T-cell (primary cell): ENCODE measurements around the gene CEBPG. TPM values are rescaled to one million over a fixed set of nuclear protein-coding genes. Genes with fewer than 3 reads are reported as not detected.

ENCODE experiments used
- ATAC-seq, 4 experiments: fragments of 200-7000 bp in 3 of 4; fragments of 150-1000 bp in 1 of 4; cut with Tn5 transposase; replicated peaks in 1 of 4; 1 replicate in 3 of 4; 2 replicates in 1 of 4; pipeline ENCODE4 v1.10.0; 2021; ENCODE audit warnings: moderate library complexity in 3 of 4, mild to moderate bottlenecking in 2 of 4, moderate number of reproducible peaks in 1 of 4
- CTCF ChIA-PET, 2 donors: fragments of 300-600 bp; sonication (Branson Sonifier 250); formaldehyde crosslinking; loops; one replicate each; lab custom pipeline; 2022; ENCODE audit warnings: antibody characterized with exemption in 2 of 2; lab: Charles Lee
- POLR2A ChIA-PET, 2 donors: fragments of 300-600 bp; sonication (Branson Sonifier 250); formaldehyde crosslinking; loops; one replicate each; lab custom pipeline; 2022; ENCODE audit warnings: antibody characterized with exemption in 2 of 2; lab: Charles Lee
- DNase-seq, 35 experiments: peaks; one replicate each; pipeline versions ENCODE4 v3.0.0 to v3.0.0-alpha.2; 2013 to 2023
- H3K27ac ChIP-seq: one replicate; pipeline ENCODE4 v1.5.1; 2013; ENCODE audit warnings: low read length
- H3K27me3 ChIP-seq, 2 experiments: replicated peaks in 1 of 2; 1 replicate in 1 of 2; 2 replicates in 1 of 2; pipeline versions ENCODE4 v1.6.1 to v1.7.0; 2013; ENCODE audit warnings: low read length in 1 of 2, mixed read lengths in 1 of 2; ENCODE audit not compliant: control insufficient read depth in 2 of 2, insufficient read depth in 2 of 2; ENCODE audit errors: extremely low read depth in 1 of 2
- H3K36me3 ChIP-seq, 2 donors: 1 replicate in 1 of 2; 2 replicates in 1 of 2; pipeline versions ENCODE4 v1.6.1 to v1.7.0; 2013; ENCODE audit warnings: low read length in 1 of 2; ENCODE audit not compliant: control insufficient read depth in 2 of 2, insufficient read depth in 1 of 2; ENCODE audit errors: extremely low read depth in 1 of 2
- H3K4me1 ChIP-seq, 2 experiments: 1 replicate in 1 of 2; 2 replicates in 1 of 2; pipeline versions ENCODE4 v1.6.1 to v1.7.0; 2013; ENCODE audit warnings: low read length in 2 of 2, mixed read lengths in 1 of 2; ENCODE audit not compliant: insufficient read depth in 2 of 2, control insufficient read depth in 1 of 2; ENCODE audit errors: extremely low read depth in 1 of 2
- H3K4me3 ChIP-seq, 2 donors: 1 replicate in 1 of 2; 2 replicates in 1 of 2; pipeline versions ENCODE4 v1.5.1 to v1.7.0; 2013; ENCODE audit warnings: mild to moderate bottlenecking in 2 of 2, low read length in 1 of 2, moderate library complexity in 1 of 2; ENCODE audit not compliant: control insufficient read depth in 1 of 2; ENCODE audit errors: extremely low read depth in 1 of 2
- H3K9me3 ChIP-seq: 2 replicates; pipeline ENCODE4 v1.7.0; 2013
- H3K27ac Mint-ChIP-seq, 2 donors: one replicate each; pipeline ENCODE4 v1.8.0; 2020 to 2021; ENCODE audit warnings: mild to moderate bottlenecking in 2 of 2, mixed read lengths in 2 of 2
- H3K27me3 Mint-ChIP-seq, 2 donors: one replicate each; pipeline ENCODE4 v1.8.0; 2021 to 2022; ENCODE audit warnings: mixed read lengths in 2 of 2
- H3K36me3 Mint-ChIP-seq: one replicate; pipeline ENCODE4 v1.8.0; 2021; ENCODE audit warnings: mixed read lengths
- H3K4me1 Mint-ChIP-seq, 3 donors: one replicate each; pipeline ENCODE4 v1.8.0; 2020 to 2022; ENCODE audit warnings: mixed read lengths in 3 of 3, mild to moderate bottlenecking in 1 of 3
- H3K4me3 Mint-ChIP-seq, 3 donors: one replicate each; pipeline ENCODE4 v1.8.0; 2020 to 2022; ENCODE audit warnings: mild to moderate bottlenecking in 3 of 3, mixed read lengths in 3 of 3, moderate library complexity in 3 of 3
- H3K9me3 Mint-ChIP-seq, 3 donors: one replicate each; pipeline ENCODE4 v1.8.0; 2020 to 2022; ENCODE audit warnings: mixed read lengths in 3 of 3
- WGBS: methylation state at CpG from one replicate; pipeline ENCODE4 v1.1.5; 2013; ENCODE audit warnings: missing lambda C conversion rate; ENCODE audit not compliant: insufficient coverage; 5-methylcytosine and 5-hydroxymethylcytosine counted together
- total RNA-seq, 35 experiments: library from RNA in 6 of 35; stranded (reverse) in 6 of 35; fragments of 120-200 nt in 1 of 35; gene quantifications; one replicate each; pipeline versions ENCODE4 v1.2.1 to v1.2.4 and lab custom pipeline; 2013 to 2026

CEBPG gene
- total RNA-seq, 5 donors from 2014 or later (not counting 1 experiment from before 2014, with no cell fraction given), result 15.9 to 27.1 (median 25.1) TPM

DNA sequence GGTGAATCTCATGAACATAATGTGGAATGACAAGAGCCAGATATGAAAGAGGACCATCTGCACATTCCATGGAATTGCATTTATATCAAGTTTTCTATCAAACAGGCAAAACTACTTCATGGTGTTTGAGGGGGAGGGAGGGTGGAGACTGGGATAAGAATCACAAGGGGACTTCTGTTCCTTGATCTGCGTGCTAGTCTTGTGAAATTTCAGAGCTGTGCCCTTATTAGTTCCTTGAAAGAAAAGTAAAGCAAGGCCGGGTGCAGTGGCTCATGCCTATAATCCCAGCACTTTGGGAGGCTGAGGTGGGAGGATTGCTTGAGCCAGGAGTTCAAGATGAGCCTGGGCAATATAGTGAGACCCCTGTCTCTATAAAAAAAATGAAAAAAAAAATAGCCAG is 30.2 kb upstream of the CEBPG start:
- DNase-seq (no peak), ATAC-seq (no peak)
- Histone ChIP-seq H3K9me3 (no peaks in the 10 kb centered on the region), H3K36me3 (no peaks in the 10 kb centered on the region), H3K4me1 (no peaks in the 10 kb centered on the region), H3K27ac (no peak overlapping the region), H3K4me3 (no peak overlapping the region), H3K27me3 (peaks cover 0 to 33% of the 10 kb centered on the region in 2 experiments)
- Mint-ChIP-seq H3K4me1 (no peaks in the 10 kb centered on the region), H3K27me3 (peaks cover 57 to 60% of the 10 kb centered on the region in 2 donors), H3K9me3 (no peaks in the 10 kb centered on the region), H3K27ac (no peak overlapping the region), H3K4me3 (no peak overlapping the region), H3K36me3 (no peaks in the 10 kb centered on the region)
- CTCF ChIA-PET, result no interaction called here
- 79% methylated on average over 2 of the region's 2 CpGs for WGBS
- POLR2A ChIA-PET, result no interaction called here

DNA sequence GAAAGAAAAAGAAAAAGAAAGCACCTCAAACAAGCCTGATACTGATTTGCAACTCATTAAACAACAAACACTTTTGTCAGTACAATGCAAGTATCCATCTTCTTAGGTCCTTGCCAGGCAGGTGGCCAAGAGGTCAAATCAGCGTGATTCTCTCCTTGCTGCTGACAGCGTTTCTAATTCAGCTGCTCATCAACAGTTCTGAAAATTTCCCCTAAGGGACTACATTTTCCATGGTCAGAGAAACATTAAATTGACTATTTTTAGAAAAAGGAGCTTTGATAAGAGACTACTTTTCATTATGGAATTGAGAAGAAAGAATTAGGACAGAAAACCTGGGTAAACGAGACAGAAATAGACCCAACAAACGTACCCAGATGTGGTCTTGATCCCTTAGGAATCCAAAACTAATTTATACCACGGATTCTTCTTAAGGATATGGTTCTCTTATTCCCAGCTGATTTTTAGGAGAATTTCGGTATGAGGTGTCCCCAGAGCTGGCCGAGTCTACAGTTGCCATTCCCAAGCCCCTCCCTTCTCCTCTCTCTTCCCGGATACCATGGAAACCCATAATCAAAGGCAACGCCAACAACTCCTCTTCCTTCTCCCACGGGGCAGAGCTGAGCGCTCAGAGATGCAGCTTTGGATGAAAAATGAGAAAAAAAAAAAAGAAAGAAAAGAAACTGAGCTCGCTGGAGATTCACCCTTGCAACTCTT is 29.5 kb upstream of the CEBPG start:
- Mint-ChIP-seq H3K36me3 (no peaks in the 10 kb centered on the region), H3K4me1 (no peaks in the 10 kb centered on the region), H3K27me3 (peaks cover 57 to 63% of the 10 kb centered on the region in 2 donors), H3K9me3 (no peaks in the 10 kb centered on the region), H3K4me3 (no peak overlapping the region), H3K27ac (no peak overlapping the region)
- H3K36me3 ChIP-seq, result no peaks in the 10 kb centered on the region
- no peak overlapping the region for H3K27ac ChIP-seq
- no peak for DNase-seq
- ChIA-PET CTCF (interaction anchor here in 1 of 2 donors (0.6 kb wide), 1 partner anchor 92 kb away, joined by 3 read pairs; no protein-coding TSS in a partner anchor), POLR2A (no interaction called here)
- no peak for ATAC-seq
- H3K9me3 ChIP-seq, result no peaks in the 10 kb centered on the region
- H3K4me3 ChIP-seq, result no peak overlapping the region
- no CpG with 5 or more reads among the region's 12 CpGs for WGBS
- peaks cover 0 to 38% of the 10 kb centered on the region in 2 experiments for H3K27me3 ChIP-seq
- no peaks in the 10 kb centered on the region for H3K4me1 ChIP-seq

DNA sequence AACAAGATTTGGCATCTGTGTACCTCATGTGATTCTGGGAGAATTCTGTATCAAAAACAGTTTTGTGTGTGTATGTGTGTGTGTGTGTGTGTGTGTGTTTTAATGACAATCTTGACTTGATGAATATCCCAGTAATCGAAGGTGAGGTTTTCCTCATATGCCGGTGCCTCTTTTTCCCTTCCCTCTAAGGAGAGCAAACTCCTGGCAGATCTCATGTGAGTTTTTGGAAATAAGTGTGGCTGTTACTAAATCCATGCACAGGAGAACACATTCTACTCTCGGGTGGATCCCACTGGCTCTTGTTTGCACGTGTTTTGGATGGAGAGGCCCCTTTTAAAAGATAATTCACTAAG is 29.0 kb upstream of the CEBPG start:
- no CpG with 5 or more reads among the region's 4 CpGs for WGBS
- POLR2A ChIA-PET, result no interaction called here
- Histone ChIP-seq H3K9me3 (no peaks in the 10 kb centered on the region), H3K4me1 (no peaks in the 10 kb centered on the region), H3K4me3 (no peak overlapping the region), H3K36me3 (no peaks in the 10 kb centered on the region), H3K27me3 (peaks cover 0 to 38% of the 10 kb centered on the region in 2 experiments), H3K27ac (no peak overlapping the region)
- Mint-ChIP-seq H3K4me1 (no peaks in the 10 kb centered on the region), H3K27ac (no peak overlapping the region), H3K27me3 (peaks cover 54 to 60% of the 10 kb centered on the region in 2 donors), H3K36me3 (no peaks in the 10 kb centered on the region), H3K9me3 (no peaks in the 10 kb centered on the region), H3K4me3 (no peak overlapping the region)
- CTCF ChIA-PET, result interaction anchor here in 1 of 2 donors (0.6 kb wide), 1 partner anchor 92 kb away, joined by 3 read pairs; no protein-coding TSS in a partner anchor
- no peak for DNase-seq
- ATAC-seq, result no peak

DNA sequence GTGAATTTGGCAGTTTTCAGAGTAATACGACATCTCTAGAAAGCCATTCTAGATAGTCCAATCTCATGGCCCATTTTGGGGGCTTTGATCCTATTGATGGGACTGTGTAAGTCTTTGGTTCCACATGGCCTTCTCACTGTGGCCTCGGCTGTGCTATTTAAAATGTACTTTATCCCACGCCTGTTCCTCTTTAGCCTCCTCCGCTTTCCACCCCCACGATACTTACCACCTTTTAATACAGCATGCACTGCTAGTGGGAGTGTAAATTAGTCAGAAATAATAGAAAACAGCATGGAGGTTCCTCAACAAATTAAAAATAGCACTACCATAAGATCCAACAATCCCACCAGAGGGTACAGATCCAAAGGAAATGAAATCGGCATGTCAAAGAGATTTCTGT is 28.3 kb upstream of the CEBPG start:
- no peaks in the 10 kb centered on the region for H3K9me3 ChIP-seq
- POLR2A ChIA-PET, result no interaction called here
- WGBS, result 80% methylated on average over 1 of the region's 6 CpGs

DNA sequence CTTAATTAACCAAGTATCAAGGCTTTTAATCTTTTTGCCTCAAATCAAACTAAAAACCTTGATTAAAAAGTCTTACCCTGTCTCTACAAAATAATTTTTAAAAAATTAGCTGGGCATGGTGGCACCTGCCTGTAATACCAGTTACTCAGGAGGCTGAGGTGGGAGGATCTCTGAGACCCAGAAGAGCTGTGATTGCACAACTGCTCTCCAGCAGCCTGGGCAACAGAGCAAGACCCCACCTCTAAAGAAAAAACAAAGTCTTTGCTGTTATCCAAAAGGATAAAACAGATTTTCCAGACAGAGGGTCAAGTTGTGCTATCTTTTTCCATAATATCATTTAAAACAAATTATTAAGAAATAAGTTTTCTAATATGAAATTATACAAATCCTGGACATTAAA is 26.8 kb upstream of the CEBPG start:
- Histone ChIP-seq H3K36me3 (no peaks in the 10 kb centered on the region), H3K27me3 (peaks cover 0 to 36% of the 10 kb centered on the region in 2 experiments), H3K4me1 (no peaks in the 10 kb centered on the region), H3K4me3 (no peak overlapping the region), H3K27ac (no peak overlapping the region), H3K9me3 (no peaks in the 10 kb centered on the region)
- no peak for ATAC-seq
- Mint-ChIP-seq H3K36me3 (no peaks in the 10 kb centered on the region), H3K27me3 (peaks cover 46 to 55% of the 10 kb centered on the region in 2 donors), H3K27ac (no peak overlapping the region), H3K4me3 (no peak overlapping the region), H3K4me1 (no peaks in the 10 kb centered on the region), H3K9me3 (no peaks in the 10 kb centered on the region)
- CTCF ChIA-PET, result no interaction called here
- no peak for DNase-seq
- POLR2A ChIA-PET, result no interaction called here

More for the DNA sequence above, 28.3 kb upstream of the CEBPG start:
- ATAC-seq, result no peak
- Histone ChIP-seq H3K4me3 (no peak overlapping the region), H3K27ac (no peak overlapping the region), H3K4me1 (no peaks in the 10 kb centered on the region), H3K27me3 (peaks cover 0 to 42% of the 10 kb centered on the region in 2 experiments), H3K36me3 (no peaks in the 10 kb centered on the region)
- CTCF ChIA-PET, result no interaction called here
- no peak for DNase-seq
- Mint-ChIP-seq H3K9me3 (no peaks in the 10 kb centered on the region), H3K4me1 (no peaks in the 10 kb centered on the region), H3K4me3 (no peak overlapping the region), H3K27me3 (peaks cover 54 to 63% of the 10 kb centered on the region in 2 donors), H3K36me3 (no peaks in the 10 kb centered on the region), H3K27ac (no peak overlapping the region)

DNA sequence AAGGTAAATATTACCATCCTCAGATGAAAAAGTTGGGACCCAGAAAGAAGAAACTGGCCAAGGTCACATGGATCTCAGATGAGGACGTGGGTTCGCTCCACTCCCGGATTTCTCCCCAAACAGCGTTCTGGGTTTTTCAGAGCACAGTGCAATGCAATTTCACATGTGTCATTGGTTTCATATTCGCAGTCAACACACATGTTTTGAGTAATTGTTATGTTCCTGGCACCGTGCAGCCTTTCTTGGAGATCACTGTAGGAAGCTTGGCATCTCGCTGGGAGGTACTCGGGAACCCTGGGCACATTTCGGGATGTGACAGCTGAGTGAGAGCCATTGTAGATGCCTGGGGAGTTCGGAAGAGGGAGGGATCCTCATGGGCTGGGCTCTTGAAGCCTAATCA is 26.2 kb upstream of the CEBPG start:
- no peaks in the 10 kb centered on the region for H3K4me1 ChIP-seq
- DNase-seq (no peak), ATAC-seq (no peak)
- Mint-ChIP-seq H3K36me3 (no peaks in the 10 kb centered on the region), H3K9me3 (no peaks in the 10 kb centered on the region), H3K27me3 (peaks cover 41 to 51% of the 10 kb centered on the region in 2 donors), H3K4me3 (no peak overlapping the region), H3K27ac (no peak overlapping the region), H3K4me1 (no peaks in the 10 kb centered on the region)
- H3K36me3 ChIP-seq, result no peaks in the 10 kb centered on the region
- ChIA-PET POLR2A (no interaction called here), CTCF (no interaction called here)
- H3K27me3 ChIP-seq, result peaks cover 0 to 34% of the 10 kb centered on the region in 2 experiments
- no peak overlapping the region for H3K27ac ChIP-seq
- 86% methylated on average over 10 of the region's 10 CpGs for WGBS
- no peaks in the 10 kb centered on the region for H3K9me3 ChIP-seq
- H3K4me3 ChIP-seq, result no peak overlapping the region
